Measurements from ENCODE around the gene FXYD6.

GRCh38 chr11:117888139-117888566 lies 11.7 kb upstream of the FXYD6 start:
- TF ChIP-seq CTCF (IDR thresholded peaks at IDR 0.05): no peak
- no peak for TF ChIP-seq POLR2AphosphoS5 (IDR thresholded peaks at IDR 0.05)

Data from stomach (tissue), 4 donors.